H9 (cell line): Measurements from ENCODE around the gene HUS1B. TPM values are rescaled to one million over a fixed set of nuclear protein-coding genes. Genes with fewer than 3 reads are reported as not detected.

ENCODE experiments used
- DNase-seq: peaks from one replicate; pipeline ENCODE4 v3.0.0-alpha.2; 2017
- H2AFZ ChIP-seq: one replicate; pipeline ENCODE4 v1.6.1; 2013; ENCODE audit warnings: mild to moderate bottlenecking, low read length, control low read depth, moderate library complexity
- H2AK5ac ChIP-seq: 2 replicates; pipeline ENCODE4 v1.6.1; 2013; ENCODE audit warnings: low read length, control low read depth, mixed read lengths; ENCODE audit not compliant: insufficient read length
- H2BK120ac ChIP-seq: one replicate; pipeline ENCODE4 v1.6.1; 2013; ENCODE audit warnings: low read depth, mild to moderate bottlenecking, low read length, control low read depth, inconsistent platforms; ENCODE audit not compliant: poor library complexity, severe bottlenecking
- H2BK12ac ChIP-seq: 2 replicates; pipeline ENCODE4 v1.6.1; 2013; ENCODE audit warnings: low read length, control low read depth, mixed read lengths, low read depth; ENCODE audit not compliant: insufficient read length
- H2BK15ac ChIP-seq: 2 replicates; pipeline ENCODE4 v1.6.1; 2013; ENCODE audit warnings: low read depth, low read length, control low read depth
- H2BK20ac ChIP-seq: one replicate; pipeline ENCODE4 v1.6.1; 2013; ENCODE audit warnings: low read depth, mild to moderate bottlenecking, low read length, control low read depth, inconsistent platforms; ENCODE audit not compliant: poor library complexity, severe bottlenecking
- H2BK5ac ChIP-seq: 2 replicates; pipeline ENCODE4 v1.6.1; 2013; ENCODE audit warnings: low read length, control low read depth, mixed read lengths; ENCODE audit not compliant: insufficient read length
- H3K14ac ChIP-seq: 2 replicates; pipeline ENCODE4 v1.6.1; 2013; ENCODE audit warnings: low read length, control low read depth; ENCODE audit not compliant: insufficient read depth
- H3K18ac ChIP-seq: 2 replicates; pipeline ENCODE4 v1.6.1; 2013; ENCODE audit warnings: low read depth, mild to moderate bottlenecking, mixed read lengths, low read length, control low read depth; ENCODE audit not compliant: insufficient read length
- H3K23ac ChIP-seq: 2 replicates; pipeline ENCODE4 v1.6.1; 2013; ENCODE audit warnings: low read length, control low read depth, mixed read lengths, low read depth; ENCODE audit not compliant: insufficient read length
- H3K23me2 ChIP-seq: 2 replicates; pipeline ENCODE4 v1.6.1; 2013; ENCODE audit warnings: low read depth, mild to moderate bottlenecking, mixed read lengths, low read length, control low read depth; ENCODE audit not compliant: insufficient read length, poor library complexity, severe bottlenecking
- H3K27ac ChIP-seq: 2 replicates; pipeline ENCODE4 v1.5.1; 2013; ENCODE audit warnings: low read length, control low read depth, mixed read lengths, low read depth; ENCODE audit not compliant: insufficient read length
- H3K27me3 ChIP-seq: 2 replicates; pipeline ENCODE4 v1.6.1; 2013; ENCODE audit warnings: low read length, control low read depth, inconsistent platforms; ENCODE audit not compliant: insufficient read depth
- H3K4ac ChIP-seq: 2 replicates; pipeline ENCODE4 v1.6.1; 2013; ENCODE audit warnings: low read depth, mild to moderate bottlenecking, control low read depth, inconsistent platforms, low read length, moderate library complexity
- H3K4me1 ChIP-seq: 2 replicates; pipeline ENCODE4 v1.6.1; 2013; ENCODE audit warnings: low read length, control low read depth, inconsistent platforms; ENCODE audit not compliant: insufficient read depth
- H3K4me2 ChIP-seq: 2 replicates; pipeline ENCODE4 v1.6.1; 2013; ENCODE audit warnings: low read length, control low read depth, mixed read lengths; ENCODE audit not compliant: insufficient read length, insufficient read depth
- H3K56ac ChIP-seq: 2 replicates; pipeline ENCODE4 v1.6.1; 2013; ENCODE audit warnings: low read depth, mild to moderate bottlenecking, mixed read lengths, low read length, control low read depth; ENCODE audit not compliant: insufficient read length
- H3K79me1 ChIP-seq: 2 replicates; pipeline ENCODE4 v1.6.1; 2013; ENCODE audit warnings: low read depth, mild to moderate bottlenecking, moderate library complexity, low read length, control low read depth, inconsistent platforms; ENCODE audit not compliant: insufficient read depth, poor library complexity, severe bottlenecking
- H3K79me2 ChIP-seq: 2 replicates; pipeline ENCODE4 v1.6.1; 2013; ENCODE audit warnings: low read length, control low read depth, inconsistent platforms; ENCODE audit not compliant: insufficient read depth
- H3K9ac ChIP-seq: 2 replicates; pipeline ENCODE4 v1.6.1; 2013; ENCODE audit warnings: low read length, control low read depth, mixed read lengths; ENCODE audit not compliant: insufficient read length; ENCODE audit errors: extremely low read depth
- H3K9me3 ChIP-seq: one replicate; pipeline ENCODE4 v1.6.1; 2013; ENCODE audit warnings: low read depth, low read length, inconsistent platforms; ENCODE audit not compliant: control insufficient read depth
- H3T11ph ChIP-seq: one replicate; pipeline ENCODE4 v1.6.1; 2013; ENCODE audit warnings: mild to moderate bottlenecking, low read length, control low read depth, inconsistent platforms
- H4K20me1 ChIP-seq: one replicate; pipeline ENCODE4 v1.6.1; 2013; ENCODE audit not compliant: control insufficient read depth, insufficient read length, insufficient read depth
- H4K5ac ChIP-seq: 2 replicates; pipeline ENCODE4 v1.6.1; 2013; ENCODE audit warnings: low read depth, mild to moderate bottlenecking, mixed read lengths, low read length, control low read depth; ENCODE audit not compliant: insufficient read length
- H4K8ac ChIP-seq: replicated peaks from 2 replicates; pipeline ENCODE4 v1.6.1; 2013; ENCODE audit warnings: low read length, control low read depth, mixed read lengths, low read depth; ENCODE audit not compliant: insufficient read length
- H4K91ac ChIP-seq: 2 replicates; pipeline ENCODE4 v1.6.1; 2013; ENCODE audit warnings: low read depth, mild to moderate bottlenecking, moderate library complexity, mixed read lengths, low read length, control low read depth; ENCODE audit not compliant: insufficient read length
- H3K27ac Mint-ChIP-seq, 3 experiments: 2 replicates in 2 of 3; 3 replicates in 1 of 3; pipeline ENCODE4 v1.8.0; 2020 to 2021; ENCODE audit warnings: mixed read lengths in 3 of 3, mild to moderate bottlenecking in 1 of 3, moderate library complexity in 1 of 3
- H3K27me3 Mint-ChIP-seq: 2 replicates; pipeline ENCODE4 v1.8.0; 2021; ENCODE audit warnings: low read depth, mild to moderate bottlenecking, moderate library complexity, mixed read lengths
- H3K36me3 Mint-ChIP-seq, 3 experiments: 2 replicates in 2 of 3; 3 replicates in 1 of 3; pipeline ENCODE4 v1.8.0; 2020 to 2021; ENCODE audit warnings: low read depth in 3 of 3, mixed read lengths in 3 of 3; ENCODE audit not compliant: insufficient read depth in 1 of 3
- H3K4me1 Mint-ChIP-seq, 2 experiments: 2 replicates each; pipeline ENCODE4 v1.8.0; 2020; ENCODE audit warnings: mixed read lengths in 2 of 2
- H3K4me3 Mint-ChIP-seq, 2 experiments: 2 replicates in 1 of 2; 3 replicates in 1 of 2; pipeline ENCODE4 v1.8.0; 2020 to 2021; ENCODE audit warnings: mild to moderate bottlenecking in 2 of 2, mixed read lengths in 2 of 2, moderate library complexity in 1 of 2
- H3K9me3 Mint-ChIP-seq, 2 experiments: 2 replicates in 1 of 2; 3 replicates in 1 of 2; pipeline ENCODE4 v1.8.0; 2020; ENCODE audit warnings: mild to moderate bottlenecking in 2 of 2, mixed read lengths in 2 of 2, moderate library complexity in 1 of 2
- CTCF ChIP-seq: fragments of 200-600 bp; sonication (generic); conservative IDR thresholded peaks from 3 replicates; pipeline ENCODE4 v1.8.0; 2021; ENCODE audit warnings: antibody characterized with exemption, mild to moderate bottlenecking
- WGBS: extraction: QIAGEN DNeasy Blood & Tissue Kit; methylation state at CpG from one replicate; pipeline ENCODE4 v1.1.7; 2013; ENCODE audit warnings: missing lambda C conversion rate, low lambda C conversion rate, mixed read lengths; ENCODE audit not compliant: insufficient read length; ENCODE audit errors: extremely low coverage; 5-methylcytosine and 5-hydroxymethylcytosine counted together
- total RNA-seq: library from RNA; stranded (reverse); gene quantifications from 2 replicates; pipeline ENCODE4 v1.2.1, GENCODE V29; 2021

The HUS1B gene
- total RNA-seq, 1 experiment from 2014 or later, result 0.96 TPM

GRCh38 chr6:620166-620565 is 36.7 kb downstream of the HUS1B start:
- Histone ChIP-seq H3K18ac (no peak overlapping the region), H4K91ac (no peak overlapping the region), H4K20me1 (no peaks in the 10 kb centered on the region), H2BK120ac (no peak overlapping the region), H3K27ac (no peak overlapping the region), H3K23ac (no peak overlapping the region), H3T11ph (no peak overlapping the region), H3K14ac (no peak overlapping the region), H2AK5ac (no peak overlapping the region), H3K23me2 (no peaks in the 10 kb centered on the region), H3K4me1 (no peaks in the 10 kb centered on the region; the same call in none of the 2 replicates), H3K56ac (no peak overlapping the region), H3K9me3 (no peaks in the 10 kb centered on the region), H2BK15ac (no peak overlapping the region), H3K4me2 (no peak overlapping the region), H2BK5ac (no peak overlapping the region), H2BK12ac (no peak overlapping the region), H2BK20ac (no peak overlapping the region), H3K4ac (no peak overlapping the region), H3K9ac (no peak overlapping the region), H3K79me1 (no peaks in the 10 kb centered on the region), H4K8ac (no peak overlapping the region), H4K5ac (no peak overlapping the region), H3K79me2 (no peaks in the 10 kb centered on the region), H2AFZ (no peak overlapping the region), H3K27me3 (no peaks in the 10 kb centered on the region)
- TF ChIP-seq CTCF, result no peak
- no peak overlapping the region for H3K4me3 Mint-ChIP-seq
- H3K27ac Mint-ChIP-seq, result no peak overlapping the region; a peak in 2 of 7 replicates
- peaks cover 13 to 40% (median 32%) of the 10 kb centered on the region in 3 experiments for H3K36me3 Mint-ChIP-seq
- WGBS, result no CpG with 5 or more reads among the region's 11 CpGs
- H3K9me3 Mint-ChIP-seq, result no peaks in the 10 kb centered on the region; a peak in 1 of 5 replicates
- no peaks in the 10 kb centered on the region for H3K27me3 Mint-ChIP-seq
- DNase-seq, result no peak
- peaks cover 16 to 19% of the 10 kb centered on the region in 2 experiments for H3K4me1 Mint-ChIP-seq
